DND-41 (cell line): Measurements from ENCODE around the gene CLPTM1L.
"Not testable (repeated sequence)": the region's sequence is repeated elsewhere in the genome, so short reads cannot be mapped to it uniquely, and the experiment has no call there.

Experiments
- ATAC-seq: fragments of 200-7000 bp; cut with Tn5 transposase; 3 replicates; pipeline ENCODE4 v1.9.1; 2021; ENCODE audit warnings: low read depth; ENCODE audit not compliant: insufficient read depth
- DNase-seq: peaks from one replicate; pipeline ENCODE4 v3.0.0-alpha.2; 2020
- H2AFZ ChIP-seq: 2 replicates; pipeline ENCODE4 v1.6.0; 2012; ENCODE audit warnings: low read depth, low read length
- H3K27ac ChIP-seq: 2 replicates; pipeline ENCODE4 v1.5.1; 2012; ENCODE audit warnings: low read length, inconsistent platforms
- H3K27me3 ChIP-seq: fragments of 200-600 bp; sonication (generic); 2 replicates; pipeline ENCODE4 v1.6.0; 2012; ENCODE audit warnings: low read length, mild to moderate bottlenecking, inconsistent platforms; ENCODE audit not compliant: insufficient read depth, poor library complexity
- H3K36me3 ChIP-seq: 2 replicates; pipeline ENCODE4 v1.5.1; 2012; ENCODE audit warnings: low read length, inconsistent platforms; ENCODE audit not compliant: insufficient read depth
- H3K4me1 ChIP-seq: 2 replicates; pipeline ENCODE4 v1.5.1; 2012; ENCODE audit warnings: mild to moderate bottlenecking, low read length; ENCODE audit not compliant: insufficient read depth
- H3K4me2 ChIP-seq: 2 replicates; pipeline ENCODE4 v1.6.0; 2012; ENCODE audit warnings: mild to moderate bottlenecking, moderate library complexity, low read length, inconsistent platforms; ENCODE audit not compliant: insufficient read depth
- H3K4me3 ChIP-seq, 2 experiments: fragments of 200-600 bp in 1 of 2; shearing (Covaris generic) in 1 of 2; 2 replicates each; pipeline ENCODE4 v1.5.1; 2012 to 2016; ENCODE audit warnings: inconsistent platforms in 2 of 2, low read length in 2 of 2, mild to moderate bottlenecking in 2 of 2, low read depth in 1 of 2, moderate library complexity in 1 of 2
- H3K79me2 ChIP-seq: 2 replicates; pipeline ENCODE4 v1.6.0; 2012; ENCODE audit warnings: low read length, inconsistent platforms; ENCODE audit not compliant: insufficient read depth
- H3K9ac ChIP-seq: 2 replicates; pipeline ENCODE4 v1.6.0; 2012; ENCODE audit warnings: low read depth, mild to moderate bottlenecking, inconsistent platforms, low read length, moderate library complexity
- H3K9me3 ChIP-seq: 2 replicates; pipeline ENCODE4 v1.5.1; 2012; ENCODE audit warnings: low read length, moderate library complexity, mild to moderate bottlenecking, inconsistent platforms; ENCODE audit not compliant: insufficient read depth, severe bottlenecking
- H4K20me1 ChIP-seq: 2 replicates; pipeline ENCODE4 v1.6.0; 2012; ENCODE audit warnings: low read length; ENCODE audit not compliant: insufficient read depth
- EZH2 ChIP-seq: IDR thresholded peaks from 3 replicates; pipeline ENCODE4 v1.6.1; 2012; ENCODE audit warnings: borderline replicate concordance, low read depth, mild to moderate bottlenecking, moderate library complexity, low read length, inconsistent platforms; ENCODE audit not compliant: severe bottlenecking
- TF ChIP-seq, protein P1 (sequence below): IDR thresholded peaks from 2 replicates; pipeline ENCODE4 v1.5.1; 2012; ENCODE audit warnings: borderline replicate concordance, low read length, moderate library complexity, mild to moderate bottlenecking; ENCODE audit not compliant: poor library complexity, severe bottlenecking; ENCODE audit errors: extremely low read depth

CLPTM1L gene

DNA sequence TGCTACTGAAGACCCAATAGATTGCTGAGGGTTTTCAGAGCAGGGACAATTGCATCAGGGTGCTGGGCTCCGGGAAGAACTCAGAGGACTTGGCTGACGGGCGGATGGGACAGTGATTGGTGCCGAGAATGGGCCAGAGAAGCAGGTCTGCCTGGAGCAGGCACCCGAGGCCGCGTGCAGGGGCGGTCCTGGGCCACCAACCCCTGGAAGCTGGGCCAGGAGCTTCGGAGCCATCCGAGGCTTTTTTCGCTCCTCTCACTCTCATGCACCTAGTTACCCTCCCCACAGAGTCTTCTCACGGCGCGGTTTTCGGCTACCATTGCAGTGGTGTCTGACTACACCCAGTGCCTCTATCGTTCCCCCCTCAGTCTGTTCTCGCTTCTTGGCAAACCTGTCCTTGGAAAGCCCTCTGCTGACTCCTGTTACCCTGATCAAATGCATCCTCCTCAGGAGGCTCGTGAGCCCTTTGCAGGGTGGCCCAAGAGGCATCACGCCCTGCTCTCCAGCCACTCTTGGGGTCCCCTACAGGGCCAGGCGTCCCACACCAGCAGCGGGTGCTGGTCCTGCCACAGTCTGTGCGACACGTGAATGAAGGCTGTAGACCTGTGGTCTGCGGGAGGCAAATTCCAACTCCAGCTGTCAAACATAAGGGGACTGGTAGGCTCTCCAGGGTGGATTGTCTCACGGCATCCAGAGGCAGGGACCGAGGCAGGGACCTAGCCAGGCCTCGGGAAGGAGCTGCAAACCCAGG, 1.2 kb upstream of the CLPTM1L start:
- Histone ChIP-seq H2AFZ (no peak overlapping the region), H4K20me1 (peaks cover 24% of the 10 kb centered on the region), H3K36me3 (peaks cover 31% of the 10 kb centered on the region), H3K27ac (peak overlapping the region; percentile 89), H3K9ac (peak overlapping the region; percentile 86), H3K79me2 (peaks cover 50% of the 10 kb centered on the region), H3K9me3 (no peaks in the 10 kb centered on the region), H3K27me3 (no peaks in the 10 kb centered on the region), H3K4me3 (peak overlapping the region; percentile 69 to 89; a peak in 3 of 4 replicates), H3K4me2 (peak overlapping the region; percentile 98), H3K4me1 (peaks cover 44% of the 10 kb centered on the region)
- TF ChIP-seq, protein P1, sequence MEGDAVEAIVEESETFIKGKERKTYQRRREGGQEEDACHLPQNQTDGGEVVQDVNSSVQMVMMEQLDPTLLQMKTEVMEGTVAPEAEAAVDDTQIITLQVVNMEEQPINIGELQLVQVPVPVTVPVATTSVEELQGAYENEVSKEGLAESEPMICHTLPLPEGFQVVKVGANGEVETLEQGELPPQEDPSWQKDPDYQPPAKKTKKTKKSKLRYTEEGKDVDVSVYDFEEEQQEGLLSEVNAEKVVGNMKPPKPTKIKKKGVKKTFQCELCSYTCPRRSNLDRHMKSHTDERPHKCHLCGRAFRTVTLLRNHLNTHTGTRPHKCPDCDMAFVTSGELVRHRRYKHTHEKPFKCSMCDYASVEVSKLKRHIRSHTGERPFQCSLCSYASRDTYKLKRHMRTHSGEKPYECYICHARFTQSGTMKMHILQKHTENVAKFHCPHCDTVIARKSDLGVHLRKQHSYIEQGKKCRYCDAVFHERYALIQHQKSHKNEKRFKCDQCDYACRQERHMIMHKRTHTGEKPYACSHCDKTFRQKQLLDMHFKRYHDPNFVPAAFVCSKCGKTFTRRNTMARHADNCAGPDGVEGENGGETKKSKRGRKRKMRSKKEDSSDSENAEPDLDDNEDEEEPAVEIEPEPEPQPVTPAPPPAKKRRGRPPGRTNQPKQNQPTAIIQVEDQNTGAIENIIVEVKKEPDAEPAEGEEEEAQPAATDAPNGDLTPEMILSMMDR = no peak
- TF ChIP-seq EZH2 = no peak
- ATAC-seq (no peak), DNase-seq (no peak)

DNA sequence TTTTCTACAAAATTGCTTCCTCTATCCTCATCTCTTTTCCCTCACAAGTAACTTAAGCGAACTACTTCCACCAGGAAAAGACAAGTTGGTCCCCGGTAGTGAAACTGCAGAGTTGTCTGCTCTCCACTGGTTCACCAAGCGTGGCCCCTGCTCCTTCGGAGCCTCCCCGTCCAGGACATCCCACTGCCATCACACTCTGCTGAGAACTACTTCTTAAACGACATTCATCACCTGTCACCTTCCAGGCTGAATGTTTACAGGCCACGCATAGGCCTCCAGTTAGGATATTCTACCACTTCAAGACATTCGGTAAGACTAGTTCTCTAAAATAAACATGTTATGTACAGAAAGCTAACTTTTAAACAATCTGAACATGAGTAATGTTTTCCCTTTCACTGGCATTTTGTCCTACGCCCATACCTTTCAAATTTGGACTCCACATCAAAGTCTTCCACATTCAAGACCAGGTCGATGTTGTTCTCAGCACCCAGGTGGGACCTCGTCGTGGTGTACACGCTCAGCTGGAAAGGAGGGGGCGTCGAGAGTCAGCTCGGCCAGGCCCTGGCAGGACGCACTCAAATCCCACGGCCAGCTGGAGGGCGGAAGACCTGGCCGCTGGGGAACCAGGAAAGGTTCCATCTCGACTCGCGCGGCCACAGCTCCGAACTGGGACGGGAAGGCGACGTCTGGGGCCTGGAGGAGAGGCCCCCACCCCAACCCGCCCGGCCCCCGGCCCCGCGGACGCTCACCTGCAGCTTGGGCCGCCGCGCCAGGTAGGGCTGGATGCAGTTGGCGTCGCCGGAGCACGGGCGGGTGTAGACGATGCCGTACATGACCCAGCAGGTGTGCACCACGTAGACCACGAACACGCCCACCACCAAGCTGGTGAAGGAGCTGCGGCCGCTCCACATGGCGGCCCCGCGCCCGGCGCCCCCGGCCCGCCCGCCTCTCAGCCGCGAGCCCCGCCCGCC, 683 bp downstream of the CLPTM1L start:
- ATAC-seq (0 out of 3 replicates have a peak, but pooled peaks have one; percentile 15), DNase-seq (no peak)
- Histone ChIP-seq H3K36me3 (peaks cover 48% of the 10 kb centered on the region), H3K27ac (peak overlapping the region; percentile 70), H3K9me3 (no peaks in the 10 kb centered on the region), H3K27me3 (no peaks in the 10 kb centered on the region), H3K4me3 (peak overlapping the region; percentile 39 to 69; a peak in 3 of 4 replicates), H4K20me1 (peaks cover 37% of the 10 kb centered on the region), H2AFZ (peak overlapping the region; percentile 6; the same call in 1 of the 2 replicates), H3K9ac (peak overlapping the region; percentile 86), H3K4me1 (peaks cover 52% of the 10 kb centered on the region), H3K4me2 (peak overlapping the region; percentile 87), H3K79me2 (peaks cover 62% of the 10 kb centered on the region)
- TF ChIP-seq, protein P1 = no peak
- TF ChIP-seq EZH2 = no peak

DNA sequence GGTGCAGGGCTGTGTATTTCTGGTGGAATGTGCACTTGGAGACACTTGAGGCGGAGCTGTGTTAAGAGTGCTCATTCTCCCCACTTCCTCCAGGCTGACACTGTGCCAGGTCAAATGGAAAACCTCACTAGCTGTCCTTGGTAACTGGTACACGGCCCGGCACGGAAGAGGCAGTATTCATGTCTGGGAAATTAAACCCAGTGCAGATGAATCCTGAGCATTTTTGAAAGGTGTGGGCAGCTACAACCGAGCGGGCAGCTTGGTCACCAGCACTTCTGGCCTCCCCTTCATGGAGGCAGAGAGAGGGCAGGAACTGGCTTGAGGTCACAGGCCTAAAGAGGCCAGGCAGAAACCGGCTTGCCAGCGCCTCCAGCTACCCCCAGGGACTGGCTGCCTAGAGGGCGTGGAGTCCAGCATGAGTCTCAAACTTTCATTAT, 1.6 kb downstream of the CLPTM1L start:
- peaks cover 54% of the 10 kb centered on the region for H3K4me1 ChIP-seq
- peak overlapping the region; percentile 39 to 69; a peak in 3 of 4 replicates for H3K4me3 ChIP-seq
- H3K79me2 ChIP-seq = peaks cover 71% of the 10 kb centered on the region
- no peaks in the 10 kb centered on the region for H3K9me3 ChIP-seq
- peaks cover 45% of the 10 kb centered on the region for H4K20me1 ChIP-seq
- no peaks in the 10 kb centered on the region for H3K27me3 ChIP-seq
- peak overlapping the region; percentile 86 for H3K9ac ChIP-seq
- H3K4me2 ChIP-seq = peak overlapping the region; percentile 87
- ATAC-seq = no peak
- H2AFZ ChIP-seq = no peak overlapping the region
- peak overlapping the region; percentile 40 for H3K27ac ChIP-seq
- peaks cover 57% of the 10 kb centered on the region for H3K36me3 ChIP-seq
- TF ChIP-seq EZH2 = no peak
- TF ChIP-seq, protein P1 = no peak
- DNase-seq = no peak

DNA sequence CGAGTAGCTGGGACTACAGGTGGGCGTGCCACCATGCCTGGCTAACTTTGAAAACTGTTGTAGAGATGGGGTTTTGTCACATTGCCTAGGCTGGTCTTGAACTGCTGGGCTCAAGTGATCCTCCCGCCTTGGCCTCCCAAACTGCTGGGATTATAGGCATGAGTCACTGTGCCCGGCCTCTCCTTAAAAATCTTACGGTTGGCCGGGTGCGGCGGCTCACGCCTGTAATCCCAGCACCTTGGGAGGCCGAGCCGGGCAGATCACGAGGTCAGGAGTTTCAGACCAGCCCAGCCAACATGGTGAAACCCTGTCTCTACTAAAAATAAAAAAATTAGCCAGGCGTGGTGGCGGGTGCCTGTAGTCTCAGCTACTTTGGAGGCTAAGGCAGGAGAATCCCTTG, 2.2 kb downstream of the CLPTM1L start:
- Histone ChIP-seq H3K4me2 (peak overlapping the region; percentile 87; the same call in 1 of the 2 replicates), H3K4me1 (peaks cover 58% of the 10 kb centered on the region), H3K27ac (peak overlapping the region; percentile 40; the same call in 1 of the 2 replicates), H3K36me3 (peaks cover 63% of the 10 kb centered on the region), H4K20me1 (peaks cover 52% of the 10 kb centered on the region), H3K9ac (peak overlapping the region; percentile 86), H3K79me2 (peaks cover 77% of the 10 kb centered on the region)
- H2AFZ ChIP-seq, DNase-seq, H3K9me3 ChIP-seq, H3K4me3 ChIP-seq, ATAC-seq, H3K27me3 ChIP-seq: not testable (repeated sequence)
